ENCODE measurements around the gene CEP350.

CEP350 gene, protein sequence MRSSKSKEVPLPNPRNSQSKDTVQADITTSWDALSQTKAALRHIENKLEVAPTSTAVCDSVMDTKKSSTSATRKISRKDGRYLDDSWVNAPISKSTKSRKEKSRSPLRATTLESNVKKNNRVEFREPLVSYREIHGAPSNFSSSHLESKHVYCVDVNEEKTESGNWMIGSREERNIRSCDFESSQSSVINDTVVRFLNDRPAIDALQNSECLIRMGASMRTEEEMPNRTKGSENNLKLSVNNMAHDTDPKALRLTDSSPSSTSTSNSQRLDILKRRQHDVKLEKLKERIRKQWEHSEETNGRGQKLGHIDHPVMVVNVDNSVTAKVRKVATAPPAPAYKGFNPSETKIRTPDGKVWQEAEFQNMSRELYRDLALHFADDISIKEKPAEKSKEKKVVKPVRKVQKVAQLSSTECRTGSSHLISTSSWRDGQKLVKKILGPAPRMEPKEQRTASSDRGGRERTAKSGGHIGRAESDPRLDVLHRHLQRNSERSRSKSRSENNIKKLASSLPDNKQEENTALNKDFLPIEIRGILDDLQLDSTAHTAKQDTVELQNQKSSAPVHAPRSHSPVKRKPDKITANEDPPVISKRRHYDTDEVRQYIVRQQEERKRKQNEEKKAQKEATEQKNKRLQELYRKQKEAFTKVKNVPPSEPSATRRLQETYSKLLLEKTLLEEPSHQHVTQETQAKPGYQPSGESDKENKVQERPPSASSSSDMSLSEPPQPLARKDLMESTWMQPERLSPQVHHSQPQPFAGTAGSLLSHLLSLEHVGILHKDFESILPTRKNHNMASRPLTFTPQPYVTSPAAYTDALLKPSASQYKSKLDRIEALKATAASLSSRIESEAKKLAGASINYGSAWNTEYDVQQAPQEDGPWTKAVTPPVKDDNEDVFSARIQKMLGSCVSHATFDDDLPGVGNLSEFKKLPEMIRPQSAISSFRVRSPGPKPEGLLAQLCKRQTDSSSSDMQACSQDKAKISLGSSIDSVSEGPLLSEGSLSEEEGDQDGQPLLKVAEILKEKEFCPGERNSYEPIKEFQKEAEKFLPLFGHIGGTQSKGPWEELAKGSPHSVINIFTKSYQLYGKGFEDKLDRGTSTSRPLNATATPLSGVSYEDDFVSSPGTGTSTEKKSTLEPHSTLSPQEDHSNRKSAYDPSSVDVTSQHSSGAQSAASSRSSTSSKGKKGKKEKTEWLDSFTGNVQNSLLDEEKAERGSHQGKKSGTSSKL (N-terminal part only)

DNA sequence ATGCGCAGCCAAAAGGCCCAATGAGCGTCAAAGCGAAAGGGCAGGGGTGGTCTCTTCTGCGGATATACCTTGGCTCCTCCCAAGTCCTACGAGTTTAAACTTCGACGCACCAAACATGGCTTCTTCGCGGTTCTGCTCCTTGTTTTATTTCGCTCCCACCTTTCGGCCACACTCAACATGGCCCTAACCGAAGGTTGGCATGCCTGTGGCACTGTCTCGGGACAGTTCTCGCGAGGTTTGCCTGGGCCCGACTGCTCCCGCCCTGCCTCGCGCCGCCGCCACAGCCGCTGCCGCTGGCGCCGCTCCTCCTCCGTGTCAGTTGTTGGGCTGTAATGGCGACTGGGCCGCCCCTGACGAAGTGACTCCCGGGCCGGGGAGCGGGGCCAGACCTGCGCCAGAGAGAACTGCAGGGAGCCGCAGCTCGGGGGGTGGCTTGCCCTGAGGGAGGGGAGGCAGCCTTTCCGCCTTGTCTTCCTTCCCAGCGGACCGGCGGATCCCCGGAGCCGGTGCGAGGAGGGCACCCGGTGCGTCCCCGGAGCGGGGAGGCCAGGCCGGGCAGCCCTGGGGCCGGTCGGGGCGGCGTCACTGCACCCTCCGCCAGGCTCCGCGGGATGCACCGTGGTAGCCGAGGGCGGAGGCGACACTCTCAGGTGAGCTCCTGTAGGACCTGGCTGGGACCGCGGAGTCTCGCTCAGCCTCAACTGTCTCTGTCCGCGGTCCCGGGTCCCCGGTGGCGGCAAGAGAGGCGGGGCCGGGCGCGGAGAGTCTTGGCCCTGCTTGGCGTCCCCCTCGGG is at the start of gene CEP350:
CEP350 (plus strand) TSS at position 318 of the 794 bp plus-strand sequence. CDS start 31,372 bp downstream, outside the sequence.
- peak; percentile 45 for FAIRE-seq

DNA sequence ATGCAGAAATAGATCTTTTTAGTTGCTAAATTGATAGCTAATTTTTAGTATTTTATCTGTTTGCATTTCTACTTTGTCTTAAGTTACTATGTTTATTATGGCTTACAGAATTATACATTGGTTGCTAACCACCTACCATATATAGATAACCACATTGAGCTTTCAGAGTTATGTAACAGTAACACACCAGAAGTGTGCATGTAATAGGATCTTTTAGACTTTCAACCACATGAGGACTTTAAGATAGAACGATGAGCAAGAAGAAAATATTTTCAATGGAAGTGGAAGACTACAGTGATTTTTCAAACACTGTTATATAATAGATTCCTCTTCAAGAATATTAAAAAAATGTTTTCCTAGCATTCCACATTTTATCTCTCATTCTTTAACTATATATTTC is 43.7 kb upstream of the CEP350 start:
- no peak for FAIRE-seq

DNA sequence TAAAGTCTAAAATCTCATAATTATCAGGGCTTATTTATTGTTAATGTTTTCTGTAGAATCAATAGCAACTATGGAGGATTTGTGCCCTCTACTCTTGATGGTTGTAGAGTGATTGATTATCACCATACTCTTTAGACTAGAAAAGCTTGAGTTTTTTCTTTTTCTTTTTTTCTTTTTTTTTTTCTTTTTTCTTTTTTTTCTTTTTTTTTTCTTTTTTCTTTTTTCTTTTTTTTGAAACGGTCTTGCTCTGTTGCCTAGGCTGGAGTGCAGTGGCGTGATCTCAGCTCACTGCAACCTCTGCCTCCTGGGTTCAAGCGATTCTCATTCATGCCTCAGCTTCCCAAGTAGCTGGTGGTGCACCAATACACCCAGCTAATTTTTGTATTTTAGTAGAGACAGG is 42.8 kb upstream of the CEP350 start:
- FAIRE-seq = no peak

DNA sequence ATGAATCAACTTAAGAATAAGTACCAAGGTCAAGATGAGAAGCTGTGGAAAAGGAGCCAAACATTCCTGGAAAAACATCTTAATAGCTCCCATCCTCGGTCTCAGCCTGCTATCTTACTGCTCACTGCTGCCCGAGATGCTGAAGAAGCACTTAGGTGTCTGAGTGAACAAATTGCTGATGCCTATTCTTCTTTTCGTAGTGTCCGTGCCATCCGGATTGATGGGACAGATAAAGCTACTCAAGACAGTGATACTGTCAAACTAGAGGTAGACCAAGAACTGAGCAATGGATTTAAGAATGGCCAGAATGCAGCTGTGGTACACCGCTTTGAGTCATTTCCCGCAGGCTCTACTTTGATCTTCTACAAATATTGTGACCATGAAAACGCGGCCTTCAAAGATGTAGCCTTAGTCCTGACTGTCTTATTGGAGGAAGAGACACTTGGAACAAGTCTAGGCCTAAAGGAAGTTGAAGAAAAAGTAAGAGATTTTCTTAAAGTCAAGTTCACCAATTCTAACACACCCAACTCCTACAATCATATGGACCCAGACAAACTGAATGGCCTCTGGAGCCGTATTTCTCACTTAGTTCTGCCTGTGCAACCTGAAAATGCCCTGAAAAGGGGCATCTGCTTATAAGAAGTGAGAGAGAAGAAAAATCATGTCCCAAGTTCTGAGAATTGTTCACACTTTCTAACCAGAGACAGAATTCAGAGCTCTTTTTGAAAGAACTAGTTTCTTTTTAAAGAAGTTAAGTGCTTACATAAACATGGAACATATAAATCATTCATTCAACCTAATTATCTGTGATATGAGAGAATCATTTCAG is 36.8 kb upstream of the CEP350 start:
- FAIRE-seq = no peak

DNA sequence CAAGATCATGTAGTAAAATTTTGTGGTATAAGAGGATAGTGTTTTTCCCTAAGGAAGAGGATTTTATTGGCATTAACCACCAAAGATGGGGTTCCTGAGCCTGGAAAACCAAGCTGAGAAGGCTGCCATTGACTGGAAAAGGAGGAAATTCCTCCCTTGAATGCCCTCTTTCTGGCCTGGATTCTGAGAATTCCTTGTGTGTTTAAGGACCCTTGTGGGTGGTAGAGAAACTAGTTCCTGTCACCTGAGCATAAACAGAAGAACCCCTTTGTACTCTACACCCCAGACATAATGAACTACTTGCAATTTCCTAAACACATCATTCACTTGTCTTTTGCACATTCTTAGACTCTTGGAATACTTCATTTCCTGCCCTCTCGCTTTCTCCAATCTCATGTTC is 33.1 kb upstream of the CEP350 start:
- no peak for FAIRE-seq

DNA sequence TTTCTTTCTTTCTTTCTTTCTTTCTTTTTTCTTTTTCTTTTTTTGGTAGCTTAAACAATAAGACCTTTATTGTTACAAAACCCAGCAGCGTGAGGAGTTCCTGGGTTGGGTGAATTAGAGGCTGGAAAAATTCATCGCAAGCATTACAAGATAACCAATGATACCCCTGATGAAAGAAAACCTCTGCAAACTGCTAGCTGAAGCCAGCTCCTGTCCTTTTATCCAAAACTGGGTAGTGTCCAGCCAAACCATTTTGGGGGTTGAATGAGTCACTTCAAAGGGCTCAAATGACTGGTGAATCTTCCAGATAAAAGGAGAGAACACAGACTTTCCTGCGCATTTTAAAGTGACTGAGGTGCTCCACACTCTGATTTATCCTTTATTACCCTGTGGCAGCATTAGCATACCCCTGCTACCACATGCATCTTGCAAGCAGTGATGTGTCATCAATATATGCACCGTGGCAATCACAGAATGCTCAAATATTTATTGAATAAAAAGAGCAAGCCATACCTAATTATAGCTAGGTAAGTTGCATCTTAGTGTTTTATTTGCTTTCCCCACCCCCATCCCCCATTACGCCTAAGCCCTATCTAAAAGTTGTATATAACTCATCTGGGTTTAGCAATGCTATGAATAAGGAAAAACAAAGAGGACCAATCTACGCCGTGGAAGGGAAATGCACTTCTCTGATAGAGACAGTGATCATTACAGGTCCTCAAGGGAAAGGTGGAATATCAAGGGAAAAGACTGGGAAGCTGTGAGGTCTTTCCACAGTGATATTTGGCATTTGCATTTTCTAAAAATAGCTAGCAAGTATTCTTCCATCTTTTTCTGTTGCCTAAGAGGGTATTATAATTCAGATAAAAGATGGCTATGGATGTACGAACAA is 32.4 kb upstream of the CEP350 start:
- FAIRE-seq = no peak

DNA sequence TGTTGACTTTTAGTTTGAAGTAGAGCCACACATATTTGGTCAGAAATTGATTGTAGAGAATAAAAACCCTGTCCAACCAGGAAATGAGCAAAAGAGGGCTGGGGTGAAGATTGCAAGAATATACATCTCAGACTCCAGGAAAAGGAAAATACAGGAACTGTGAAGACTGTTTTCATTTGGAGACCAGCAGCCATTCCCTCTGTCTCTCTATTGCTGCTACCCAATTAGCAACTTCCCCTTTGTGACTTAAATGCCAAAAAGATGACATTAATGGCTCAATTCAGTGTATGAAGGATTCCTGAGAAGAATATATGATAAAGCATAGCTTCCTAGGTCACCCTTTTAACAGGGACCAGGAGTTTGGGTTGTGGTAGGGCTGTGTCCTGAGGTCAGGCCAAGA is 31.6 kb upstream of the CEP350 start:
- FAIRE-seq = no peak

DNA sequence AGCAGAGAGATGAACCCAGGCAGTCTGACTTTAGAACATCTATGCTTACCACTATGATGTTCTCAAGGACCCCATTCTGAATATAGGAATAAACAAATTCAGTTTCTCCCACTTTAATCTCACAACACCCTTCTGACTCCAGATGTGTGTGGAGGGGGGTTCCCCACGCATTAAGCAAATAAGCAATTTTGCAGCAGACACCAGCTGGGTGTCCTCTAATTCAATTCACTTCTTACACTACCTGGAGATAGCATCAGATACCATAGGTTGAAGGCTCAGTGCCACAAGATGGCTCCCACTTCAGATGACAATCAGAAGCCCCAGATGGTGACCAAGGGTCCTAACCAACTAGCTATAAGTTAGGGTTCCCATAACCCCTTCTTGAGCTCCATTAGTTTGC is 30.3 kb upstream of the CEP350 start:
- FAIRE-seq = no peak

DNA sequence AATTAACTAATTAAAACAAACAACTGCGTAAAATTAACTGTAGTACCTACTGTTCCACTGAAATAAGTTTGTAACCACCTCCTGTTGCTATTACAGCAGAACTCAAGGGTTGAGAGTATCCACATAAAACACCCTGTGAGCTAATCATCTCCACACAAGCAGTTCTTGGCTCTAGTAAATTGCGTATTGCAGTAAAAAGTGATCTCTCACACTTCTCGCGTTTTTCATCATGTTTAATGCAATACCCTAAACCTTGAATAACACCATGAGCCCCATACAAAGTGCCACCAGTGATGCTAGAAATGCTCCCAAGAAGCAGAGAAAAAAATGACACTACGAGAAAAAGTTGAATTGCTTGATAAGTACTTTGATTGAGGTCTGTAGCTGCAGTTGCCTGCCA is 29.3 kb upstream of the CEP350 start:
- FAIRE-seq = no peak

DNA sequence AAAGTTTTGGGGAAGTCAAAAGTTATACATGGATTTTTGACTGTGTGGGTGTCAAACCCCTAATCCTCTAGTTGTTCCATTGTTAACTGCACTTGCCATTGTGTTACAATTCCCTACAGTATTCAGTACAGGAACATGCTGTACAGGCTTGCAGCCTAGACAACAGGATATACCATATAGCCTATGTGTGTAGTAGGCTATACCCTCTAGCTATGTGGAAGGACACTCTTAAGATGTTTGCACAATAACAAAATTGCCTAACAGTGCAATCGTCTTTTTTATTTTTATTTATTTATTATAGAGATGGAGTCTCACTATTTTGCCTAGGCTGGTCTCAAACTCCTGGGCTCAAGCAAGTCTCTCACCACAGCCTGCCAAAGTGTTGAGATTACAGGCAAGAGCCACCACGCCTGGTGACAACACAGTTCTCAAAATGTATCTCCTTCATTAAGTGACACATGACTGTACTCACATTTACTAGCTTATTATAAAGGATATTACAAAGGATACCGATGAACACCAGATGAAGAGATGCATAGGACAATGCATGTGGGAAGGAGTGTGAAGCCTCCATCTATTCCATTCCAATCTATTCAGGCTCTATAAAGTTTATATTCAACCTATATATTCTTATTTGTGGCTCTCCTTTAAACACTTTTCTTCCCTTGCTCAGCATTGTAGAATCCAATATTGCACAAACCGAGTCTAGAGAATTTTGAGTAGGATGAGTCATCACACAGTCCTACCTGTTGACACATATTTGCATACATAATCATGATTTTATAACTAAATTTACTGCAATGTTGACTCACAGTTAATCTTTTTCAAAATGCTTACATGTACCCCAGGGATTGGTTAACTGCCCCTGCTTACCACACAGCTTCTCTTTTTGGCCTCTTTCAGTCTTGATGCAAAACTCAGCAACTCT is 28.4 kb upstream of the CEP350 start:
- FAIRE-seq = no peak

DNA sequence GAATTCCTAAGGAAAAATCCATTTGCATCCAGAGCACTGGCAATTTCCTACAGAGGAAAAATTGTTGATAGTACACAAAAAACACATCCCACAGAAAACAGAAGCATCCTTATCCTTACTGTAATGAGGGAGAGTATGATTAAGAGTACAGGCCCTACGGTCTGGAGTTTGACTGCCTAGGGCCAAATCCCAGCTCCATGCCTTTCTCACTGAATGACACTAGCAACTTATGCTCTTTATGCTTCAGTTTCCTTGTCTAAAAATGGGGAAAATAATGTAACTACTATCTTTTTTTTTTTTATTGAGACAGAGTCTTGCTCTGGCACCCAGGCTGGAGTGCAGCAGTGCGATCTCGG is 27.8 kb upstream of the CEP350 start:
- FAIRE-seq = no peak

DNA sequence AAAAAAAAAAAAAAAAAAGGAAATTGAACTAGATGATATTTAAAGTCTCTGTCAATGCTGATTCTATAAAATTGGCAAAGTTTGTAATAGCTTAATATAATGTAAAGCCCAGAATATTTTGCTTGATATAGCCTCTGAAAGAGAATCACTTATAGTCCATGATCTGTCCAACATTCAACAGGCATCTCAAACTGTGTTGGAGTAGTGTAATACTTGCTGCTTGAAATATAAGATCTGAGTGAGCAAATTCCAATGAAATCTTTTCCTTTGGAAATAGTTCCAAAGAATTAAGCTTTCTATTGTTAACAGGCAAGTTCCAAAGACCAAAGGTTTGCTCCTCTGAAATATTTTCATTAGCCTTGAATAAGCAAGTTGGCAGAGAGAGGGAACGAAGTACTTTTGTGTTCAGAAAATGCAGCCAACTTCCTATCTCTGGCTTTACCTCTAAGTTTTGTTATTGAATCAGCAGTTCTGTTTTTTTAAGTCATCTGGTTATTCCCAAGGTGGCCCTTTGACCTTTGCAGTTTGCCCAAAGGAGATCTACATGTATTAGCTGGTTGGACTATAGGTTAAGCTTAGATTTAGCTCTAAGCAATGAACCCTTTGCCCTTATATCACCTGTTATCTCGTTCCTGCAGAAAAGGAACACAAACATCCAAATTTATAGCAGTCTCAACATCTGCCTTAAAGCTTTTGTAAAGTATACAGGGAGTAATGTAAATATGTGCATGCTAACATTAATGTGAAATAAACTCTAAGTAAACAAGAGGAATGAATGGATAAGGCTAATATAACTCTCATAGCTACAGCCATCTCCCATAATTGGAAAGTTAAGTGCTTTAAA is 24.4 kb upstream of the CEP350 start:
- FAIRE-seq = no peak

DNA sequence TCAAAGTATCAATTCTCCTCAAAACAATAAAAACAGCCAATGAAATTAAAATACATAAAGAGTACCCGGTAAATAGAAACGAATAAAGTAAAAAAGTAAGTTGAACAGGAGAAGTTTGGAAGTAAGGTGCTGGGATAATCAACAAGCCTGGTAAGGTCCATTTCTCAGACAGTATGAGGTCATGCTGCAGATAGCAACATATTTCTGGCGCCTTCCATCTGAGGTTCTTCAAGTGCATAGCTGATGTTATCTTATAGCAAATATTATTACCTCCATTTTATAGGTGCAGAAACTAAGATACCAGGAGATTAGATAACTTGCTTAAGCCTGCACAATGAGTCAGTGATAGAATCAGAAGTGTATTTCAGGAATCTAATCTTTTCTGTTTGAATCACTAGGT is 23.7 kb upstream of the CEP350 start:
- FAIRE-seq = no peak

DNA sequence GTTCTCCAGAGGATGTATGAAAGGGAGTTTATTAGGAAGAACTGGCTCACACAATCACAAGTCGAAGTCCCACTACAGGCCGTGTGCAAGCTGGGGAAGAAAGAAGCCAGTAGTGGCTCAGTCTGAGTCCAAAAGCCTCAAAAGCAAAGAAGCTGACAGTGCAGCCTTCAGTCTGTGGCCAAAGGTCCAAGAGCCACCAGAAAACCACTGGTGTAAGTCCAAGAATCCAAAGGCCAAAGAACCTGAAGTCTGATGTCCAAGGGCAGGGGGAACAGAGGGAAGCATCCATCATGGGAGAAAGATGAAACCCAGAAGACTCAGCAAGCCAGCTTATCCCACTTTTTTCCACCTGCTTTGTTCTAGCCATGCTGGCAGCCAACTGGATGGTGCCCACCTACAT is 21.4 kb upstream of the CEP350 start:
- FAIRE-seq = no peak

DNA sequence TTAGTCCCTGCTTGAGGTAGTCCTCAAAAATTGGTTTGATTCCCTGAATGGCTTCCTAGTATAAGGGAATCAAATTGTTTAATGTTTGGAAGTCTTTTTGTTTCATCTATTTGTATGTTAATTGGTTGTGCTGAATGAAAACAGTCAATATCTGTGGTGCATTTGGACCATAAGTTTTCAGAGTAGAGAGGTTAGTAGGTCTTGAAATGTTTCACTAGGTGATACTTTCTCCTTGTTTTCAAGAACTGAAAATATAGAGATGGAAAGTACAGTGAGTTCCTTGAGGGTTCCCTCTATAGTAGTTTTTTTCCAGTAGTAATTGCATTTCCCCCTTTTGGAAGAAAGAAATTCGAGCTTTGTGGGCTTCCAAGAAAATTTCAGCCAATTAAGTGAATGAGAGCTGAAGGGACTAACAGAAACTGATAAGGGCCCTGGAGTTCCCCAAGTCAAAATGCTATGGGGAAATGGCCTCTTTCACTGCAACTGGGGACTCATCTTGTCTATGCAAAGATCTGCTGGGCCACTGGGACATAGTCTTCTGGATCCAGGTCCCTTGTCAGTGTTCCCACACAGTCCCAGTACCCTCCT is 18.6 kb upstream of the CEP350 start:
- no peak for FAIRE-seq

DNA sequence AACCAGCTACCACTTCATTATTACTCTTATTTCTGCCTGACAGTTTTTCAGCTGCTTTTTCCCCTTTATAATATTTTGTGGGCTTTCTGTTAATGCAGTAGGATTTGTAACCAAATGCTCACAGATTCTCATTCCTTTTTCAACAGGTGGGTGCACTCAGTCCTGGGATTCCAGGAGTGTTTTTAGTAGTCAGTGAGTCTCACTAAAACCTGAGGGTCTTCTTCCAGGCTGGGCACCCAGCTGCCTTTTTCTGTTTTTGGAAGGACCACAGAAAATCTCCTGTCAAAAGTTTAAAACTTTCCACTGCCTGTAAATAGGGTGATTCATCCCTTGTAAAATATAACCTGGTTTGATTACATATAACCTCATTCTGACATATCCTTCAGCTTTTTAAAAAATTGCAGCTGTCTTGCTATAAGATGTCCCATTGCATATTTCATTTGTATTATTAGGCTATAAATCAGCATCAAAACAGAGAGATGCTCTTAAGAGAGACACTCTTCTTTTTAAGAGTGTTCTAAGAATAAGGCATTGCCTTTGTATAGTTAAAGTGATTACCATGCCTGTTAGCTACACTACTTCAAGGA is 16.8 kb upstream of the CEP350 start:
- no peak for FAIRE-seq

DNA sequence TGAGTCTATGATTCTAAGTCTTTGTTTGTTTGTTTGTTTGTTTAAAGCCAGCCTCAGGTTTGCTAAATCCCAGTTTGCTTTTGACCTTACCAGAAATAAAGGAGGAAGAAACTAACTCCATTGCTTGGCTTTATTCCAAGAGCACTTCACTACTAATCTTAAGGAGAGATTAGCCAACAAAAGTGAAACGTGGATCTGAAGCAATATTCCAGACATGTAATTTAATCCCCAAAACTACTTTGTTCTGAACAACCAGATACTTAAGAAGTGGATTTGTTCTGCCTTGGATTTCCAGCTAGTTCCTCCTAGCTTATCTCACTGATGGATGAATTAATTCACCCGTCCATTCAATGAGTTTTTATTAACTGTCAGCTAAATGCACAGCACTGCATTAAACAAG is 15.9 kb upstream of the CEP350 start:
- no peak for FAIRE-seq

DNA sequence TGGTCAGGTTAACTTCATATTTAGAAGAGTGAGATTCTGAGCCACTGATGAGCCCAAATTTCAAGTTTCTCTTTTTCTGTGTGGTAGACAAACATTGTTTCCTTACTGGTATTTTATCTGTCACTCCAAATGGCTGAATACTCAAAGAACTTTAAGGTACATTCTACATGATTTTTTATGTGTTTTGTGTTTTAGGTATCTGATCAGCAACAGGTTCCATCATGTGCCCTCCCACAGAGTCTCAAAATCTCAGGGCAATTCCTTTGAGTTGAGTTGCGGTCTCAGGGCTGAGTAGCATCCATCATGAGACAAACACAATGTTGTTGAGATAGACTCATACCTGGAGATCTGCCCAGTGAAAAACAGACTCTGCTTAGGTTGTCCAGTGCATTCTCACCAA is 14.7 kb upstream of the CEP350 start:
- FAIRE-seq = no peak

Data from colon (tissue), 2 donors.